Endodermal cell (in vitro differentiated cells): ENCODE data around the gene CGRRF1. TPM values are rescaled to one million over a fixed set of nuclear protein-coding genes. Genes with fewer than 3 reads are reported as not detected.

Source experiments
- DNase-seq: peaks from one replicate; pipeline ENCODE4 v3.0.0-alpha.2; 2017
- H3K27ac ChIP-seq: 2 replicates; pipeline ENCODE4 v1.5.1; 2013; ENCODE audit warnings: mild to moderate bottlenecking, low read depth, low read length, moderate library complexity
- H3K27me3 ChIP-seq: 2 replicates; pipeline ENCODE4 v1.6.1; 2013; ENCODE audit warnings: mild to moderate bottlenecking, low read length, moderate library complexity; ENCODE audit not compliant: insufficient read depth, control insufficient read depth, poor library complexity, severe bottlenecking
- H3K36me3 ChIP-seq: 2 replicates; pipeline ENCODE4 v1.7.0; 2013; ENCODE audit warnings: mild to moderate bottlenecking, low read length, moderate library complexity; ENCODE audit not compliant: control insufficient read depth, insufficient read depth
- H3K4me1 ChIP-seq: one replicate; pipeline ENCODE4 v1.7.0; 2013; ENCODE audit warnings: low read length; ENCODE audit not compliant: control insufficient read depth, insufficient read depth
- H3K4me3 ChIP-seq: 2 replicates; pipeline ENCODE4 v1.5.1; 2013; ENCODE audit warnings: mild to moderate bottlenecking, low read length, moderate library complexity
- H3K9ac ChIP-seq: 2 replicates; pipeline ENCODE4 v1.6.1; 2013; ENCODE audit warnings: mild to moderate bottlenecking, low read length, moderate library complexity; ENCODE audit not compliant: poor library complexity, severe bottlenecking; ENCODE audit errors: extremely low read depth
- H3K9me3 ChIP-seq: 2 replicates; pipeline ENCODE4 v1.6.1; 2013; ENCODE audit warnings: mild to moderate bottlenecking, low read length, moderate library complexity; ENCODE audit not compliant: control insufficient read depth
- H3K27ac Mint-ChIP-seq: 2 replicates; pipeline ENCODE4 v1.8.0; 2020; ENCODE audit warnings: mixed read lengths
- H3K27me3 Mint-ChIP-seq: 2 replicates; pipeline ENCODE4 v1.8.0; 2021; ENCODE audit warnings: mild to moderate bottlenecking, mixed read lengths; ENCODE audit not compliant: insufficient read depth
- H3K36me3 Mint-ChIP-seq: 2 replicates; pipeline ENCODE4 v1.8.0; 2020; ENCODE audit warnings: low read depth, mixed read lengths
- H3K4me1 Mint-ChIP-seq: 2 replicates; pipeline ENCODE4 v1.8.0; 2020; ENCODE audit warnings: mixed read lengths
- H3K4me3 Mint-ChIP-seq: 2 replicates; pipeline ENCODE4 v1.8.0; 2020; ENCODE audit warnings: mild to moderate bottlenecking, moderate library complexity, mixed read lengths
- H3K9me3 Mint-ChIP-seq: 2 replicates; pipeline ENCODE4 v1.8.0; 2020; ENCODE audit warnings: mild to moderate bottlenecking, mixed read lengths
- WGBS, 2 experiments: methylation state at CpG; one replicate each; pipeline versions ENCODE4 v1.1.5 to v1.1.7; 2013; ENCODE audit warnings: missing lambda C conversion rate in 2 of 2, mixed read lengths in 1 of 2; ENCODE audit not compliant: insufficient coverage in 1 of 2, insufficient read length in 1 of 2; 5-methylcytosine and 5-hydroxymethylcytosine counted together
- total RNA-seq, 2 donors: library from RNA; stranded (reverse); fragmentation: NEBNext Ultra II Directional in 1 of 2; extraction: Animal tissue kit (Norgen Biotek cat#: 25700) in 1 of 2; gene quantifications; 2 replicates in 1 of 2; 3 replicates in 1 of 2; pipeline ENCODE4 v1.2.1, GENCODE V29; 2021
- TF ChIP-seq, protein P1 (sequence below): fragments of 200-600 bp; sonication (generic); conservative IDR thresholded peaks from 2 replicates; pipeline ENCODE4 v1.5.0; 2021; ENCODE audit warnings: antibody characterized with exemption, mild to moderate bottlenecking

CGRRF1 gene
- total RNA-seq, 2 donors from 2014 or later = 17.8 to 19.3 TPM

DNA sequence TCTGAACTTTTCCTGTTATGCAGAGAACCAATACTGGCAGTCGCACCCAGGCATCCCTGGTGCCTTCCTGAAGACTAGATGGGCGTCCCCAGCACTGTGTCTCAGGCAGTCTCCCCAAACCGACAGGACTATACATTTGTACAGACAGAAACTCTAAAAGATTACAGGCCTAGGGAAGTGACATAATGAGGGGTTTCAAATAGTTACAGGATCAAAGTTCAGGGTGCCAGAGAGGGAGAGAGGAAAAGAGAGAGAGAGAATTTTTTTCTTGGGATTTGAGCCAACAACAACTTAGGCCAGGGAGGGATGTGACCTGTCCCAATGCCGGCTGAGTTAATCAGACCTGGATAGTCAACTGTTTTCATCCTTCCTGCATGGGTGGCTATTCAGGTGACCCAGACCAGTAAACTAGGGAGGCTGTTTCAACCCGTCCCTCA is 11.6 kb upstream of the CGRRF1 start:
- no peaks in the 10 kb centered on the region for H3K27me3 ChIP-seq
- H3K4me3 ChIP-seq = no peak overlapping the region
- TF ChIP-seq, protein P1, sequence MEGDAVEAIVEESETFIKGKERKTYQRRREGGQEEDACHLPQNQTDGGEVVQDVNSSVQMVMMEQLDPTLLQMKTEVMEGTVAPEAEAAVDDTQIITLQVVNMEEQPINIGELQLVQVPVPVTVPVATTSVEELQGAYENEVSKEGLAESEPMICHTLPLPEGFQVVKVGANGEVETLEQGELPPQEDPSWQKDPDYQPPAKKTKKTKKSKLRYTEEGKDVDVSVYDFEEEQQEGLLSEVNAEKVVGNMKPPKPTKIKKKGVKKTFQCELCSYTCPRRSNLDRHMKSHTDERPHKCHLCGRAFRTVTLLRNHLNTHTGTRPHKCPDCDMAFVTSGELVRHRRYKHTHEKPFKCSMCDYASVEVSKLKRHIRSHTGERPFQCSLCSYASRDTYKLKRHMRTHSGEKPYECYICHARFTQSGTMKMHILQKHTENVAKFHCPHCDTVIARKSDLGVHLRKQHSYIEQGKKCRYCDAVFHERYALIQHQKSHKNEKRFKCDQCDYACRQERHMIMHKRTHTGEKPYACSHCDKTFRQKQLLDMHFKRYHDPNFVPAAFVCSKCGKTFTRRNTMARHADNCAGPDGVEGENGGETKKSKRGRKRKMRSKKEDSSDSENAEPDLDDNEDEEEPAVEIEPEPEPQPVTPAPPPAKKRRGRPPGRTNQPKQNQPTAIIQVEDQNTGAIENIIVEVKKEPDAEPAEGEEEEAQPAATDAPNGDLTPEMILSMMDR = no peak
- H3K27ac ChIP-seq = no peak overlapping the region
- Mint-ChIP-seq H3K4me1 (peaks cover 12% of the 10 kb centered on the region), H3K36me3 (no peaks in the 10 kb centered on the region), H3K9me3 (no peaks in the 10 kb centered on the region), H3K4me3 (no peak overlapping the region), H3K27me3 (no peaks in the 10 kb centered on the region), H3K27ac (no peak overlapping the region)
- WGBS, 2 experiments = 86 to 93% methylated on average over 3 to 5 of the region's 5 CpGs
- no peak overlapping the region for H3K9ac ChIP-seq
- H3K9me3 ChIP-seq = no peaks in the 10 kb centered on the region
- no peak for DNase-seq
- H3K4me1 ChIP-seq = peaks cover 6% of the 10 kb centered on the region
- no peaks in the 10 kb centered on the region for H3K36me3 ChIP-seq

DNA sequence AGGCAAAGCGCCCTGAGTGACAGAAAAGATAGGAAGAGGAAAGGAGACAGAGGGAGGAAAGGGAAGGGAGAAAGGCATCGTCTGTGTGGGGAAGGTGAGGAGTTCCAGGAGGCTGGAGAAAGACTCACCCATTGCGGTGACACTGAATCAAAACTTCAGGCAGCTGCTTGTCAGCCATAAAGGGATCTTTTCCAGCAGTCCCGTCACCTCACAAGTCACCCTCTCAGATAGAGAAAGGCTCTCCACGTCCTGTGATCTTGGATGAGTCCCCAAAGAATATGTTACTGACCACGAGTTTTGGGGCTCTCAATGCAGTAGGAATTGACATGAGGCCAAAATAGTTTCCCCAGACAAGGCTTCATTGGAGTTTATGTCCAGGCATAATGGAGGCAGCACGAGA is 11.1 kb upstream of the CGRRF1 start:
- Histone ChIP-seq H3K4me3 (no peak overlapping the region), H3K36me3 (no peaks in the 10 kb centered on the region), H3K9ac (no peak overlapping the region), H3K9me3 (no peaks in the 10 kb centered on the region), H3K27ac (no peak overlapping the region), H3K27me3 (no peaks in the 10 kb centered on the region), H3K4me1 (peaks cover 6% of the 10 kb centered on the region)
- DNase-seq = no peak
- H3K9me3 Mint-ChIP-seq = no peaks in the 10 kb centered on the region
- H3K36me3 Mint-ChIP-seq = no peaks in the 10 kb centered on the region
- H3K4me3 Mint-ChIP-seq = no peak overlapping the region
- H3K4me1 Mint-ChIP-seq = peaks cover 12% of the 10 kb centered on the region
- 89 to 96% methylated on average over 6 to 7 of the region's 7 CpGs for WGBS, 2 experiments
- TF ChIP-seq, protein P1 = no peak
- H3K27ac Mint-ChIP-seq = no peak overlapping the region
- H3K27me3 Mint-ChIP-seq = no peaks in the 10 kb centered on the region

DNA sequence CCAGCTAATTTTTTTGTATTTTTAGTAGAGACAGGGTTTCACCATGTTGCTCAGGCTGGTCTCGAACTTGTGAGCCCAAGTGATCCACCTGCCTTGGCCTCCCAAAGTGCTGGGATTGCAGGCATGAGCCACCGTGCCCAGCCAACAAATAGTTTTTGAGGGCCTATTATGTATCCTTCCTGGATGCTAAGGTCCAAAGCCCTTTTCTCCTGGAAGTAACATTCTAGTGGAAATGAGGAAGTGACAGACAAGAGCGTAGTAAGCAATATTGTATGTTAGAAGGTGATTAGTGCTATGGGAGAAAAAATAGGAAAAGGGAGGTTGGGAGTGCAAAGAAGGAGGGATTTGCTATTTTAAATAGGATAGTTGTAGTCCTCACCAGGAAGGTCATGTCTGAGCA is 9.0 kb upstream of the CGRRF1 start:
- H3K27me3 ChIP-seq = no peaks in the 10 kb centered on the region
- WGBS, 2 experiments = 94 to 95% methylated on average over 3 of the region's 3 CpGs
- no peak overlapping the region for H3K9ac ChIP-seq
- Mint-ChIP-seq H3K4me1 (peaks cover 12% of the 10 kb centered on the region), H3K27ac (no peak overlapping the region), H3K4me3 (no peak overlapping the region), H3K36me3 (no peaks in the 10 kb centered on the region), H3K9me3 (no peaks in the 10 kb centered on the region), H3K27me3 (no peaks in the 10 kb centered on the region)
- TF ChIP-seq, protein P1 = no peak
- no peaks in the 10 kb centered on the region for H3K9me3 ChIP-seq
- no peak overlapping the region for H3K27ac ChIP-seq
- no peak for DNase-seq
- H3K4me1 ChIP-seq = peaks cover 6% of the 10 kb centered on the region
- no peak overlapping the region for H3K4me3 ChIP-seq
- no peaks in the 10 kb centered on the region for H3K36me3 ChIP-seq
